DOHH2 (cell line): ENCODE data around the gene AKAP11.

Experiments
- H3F3A ChIP-seq: fragments of 200-600 bp; sonication (generic), shearing (Covaris generic); 2 replicates; pipeline ENCODE4 v1.6.0; 2016; ENCODE audit warnings: antibody characterized with exemption, mild to moderate bottlenecking; ENCODE audit not compliant: control insufficient read depth, insufficient read depth
- H3K27ac ChIP-seq: fragments of 200-600 bp; sonication (generic); 2 replicates; pipeline ENCODE4 v1.5.1; 2014; ENCODE audit warnings: low read depth, mild to moderate bottlenecking, low read length, moderate library complexity
- H3K27me3 ChIP-seq: fragments of 200-600 bp; sonication (generic); 2 replicates; pipeline ENCODE4 v1.6.1; 2014; ENCODE audit warnings: mild to moderate bottlenecking, low read length, mixed read lengths; ENCODE audit not compliant: control insufficient read depth
- H3K36me3 ChIP-seq: fragments of 200-600 bp; sonication (generic); 2 replicates; pipeline ENCODE4 v1.6.1; 2014; ENCODE audit warnings: mild to moderate bottlenecking, low read length, moderate library complexity, mixed read lengths; ENCODE audit not compliant: control insufficient read depth
- H3K4me1 ChIP-seq: fragments of 200-600 bp; sonication (generic); 2 replicates; pipeline ENCODE4 v1.6.1; 2014; ENCODE audit warnings: mild to moderate bottlenecking, low read length, mixed read lengths; ENCODE audit not compliant: control insufficient read depth
- H3K4me2 ChIP-seq: fragments of 200-600 bp; sonication (generic); 2 replicates; pipeline ENCODE4 v1.6.0; 2014; ENCODE audit warnings: mild to moderate bottlenecking, low read length, moderate library complexity
- H3K4me3 ChIP-seq: fragments of 200-600 bp; sonication (generic); 2 replicates; pipeline ENCODE4 v1.5.1; 2014; ENCODE audit warnings: mild to moderate bottlenecking, low read length, mixed read lengths
- H3K79me2 ChIP-seq: fragments of 200-600 bp; sonication (generic); 2 replicates; pipeline ENCODE4 v1.6.1; 2014; ENCODE audit warnings: mild to moderate bottlenecking, low read length, mixed read lengths; ENCODE audit not compliant: control insufficient read depth
- H3K9me2 ChIP-seq: fragments of 200-600 bp; sonication (generic); replicated peaks from 2 replicates; pipeline ENCODE4 v1.6.1; 2014; ENCODE audit warnings: mild to moderate bottlenecking, low read length, mixed read lengths; ENCODE audit not compliant: control insufficient read depth
- H3K9me3 ChIP-seq: fragments of 200-600 bp; sonication (generic); 2 replicates; pipeline ENCODE4 v1.6.1; 2014; ENCODE audit warnings: antibody characterized with exemption, low read length, mixed read lengths; ENCODE audit not compliant: control insufficient read depth, insufficient read depth
- H4K20me1 ChIP-seq: fragments of 200-600 bp; sonication (generic); 2 replicates; pipeline ENCODE4 v1.6.0; 2014; ENCODE audit warnings: low read depth, mild to moderate bottlenecking, antibody characterized with exemption, low read length, moderate library complexity; ENCODE audit not compliant: control insufficient read depth, insufficient read depth
- CTCF ChIP-seq: fragments of 200-600 bp; sonication (generic); IDR thresholded peaks from one replicate; pipeline ENCODE4 v1.5.1; 2014; ENCODE audit warnings: antibody characterized with exemption, mild to moderate bottlenecking, low read depth, low read length; ENCODE audit not compliant: poor library complexity, severe bottlenecking
- EZH2phosphoT487 ChIP-seq: fragments of 200-600 bp; sonication (generic); IDR thresholded peaks from 2 replicates; pipeline ENCODE4 v1.6.1; 2017; ENCODE audit warnings: borderline replicate concordance, mild to moderate bottlenecking, antibody characterized with exemption, low read length, moderate library complexity, mixed read lengths

The AKAP11 gene

GRCh38 chr13:42354241-42355091 lies 82.5 kb downstream of the AKAP11 start:
- H4K20me1 ChIP-seq = no peaks in the 10 kb centered on the region
- TF ChIP-seq CTCF (no peak), EZH2phosphoT487 (no peak)
- no peak overlapping the region for H3K4me3 ChIP-seq
- H3K79me2 ChIP-seq = no peaks in the 10 kb centered on the region
- no peak overlapping the region for H3K4me2 ChIP-seq
- H3F3A ChIP-seq = no peaks in the 10 kb centered on the region
- H3K9me3 ChIP-seq = no peaks in the 10 kb centered on the region
- H3K27ac ChIP-seq = no peak overlapping the region
- H3K36me3 ChIP-seq = no peaks in the 10 kb centered on the region
- no peaks in the 10 kb centered on the region for H3K27me3 ChIP-seq
- H3K9me2 ChIP-seq = no peaks in the 10 kb centered on the region
- H3K4me1 ChIP-seq = no peaks in the 10 kb centered on the region

GRCh38 chr13:42355092-42355485 lies 83.1 kb downstream of the AKAP11 start:
- H3K4me1 ChIP-seq = no peaks in the 10 kb centered on the region
- H4K20me1 ChIP-seq = no peaks in the 10 kb centered on the region
- no peak overlapping the region for H3K4me3 ChIP-seq
- TF ChIP-seq CTCF (no peak), EZH2phosphoT487 (no peak)
- no peak overlapping the region for H3K4me2 ChIP-seq
- H3K36me3 ChIP-seq = no peaks in the 10 kb centered on the region
- H3F3A ChIP-seq = no peaks in the 10 kb centered on the region
- no peaks in the 10 kb centered on the region for H3K9me2 ChIP-seq
- H3K27ac ChIP-seq = no peak overlapping the region
- no peaks in the 10 kb centered on the region for H3K9me3 ChIP-seq
- no peaks in the 10 kb centered on the region for H3K79me2 ChIP-seq
- no peaks in the 10 kb centered on the region for H3K27me3 ChIP-seq

- Histone ChIP-seq H3K27me3 (no peaks in the 10 kb centered on the region), H3K9me2 (no peaks in the 10 kb centered on the region), H3F3A (no peaks in the 10 kb centered on the region), H3K27ac (no peak overlapping the region), H4K20me1 (no peaks in the 10 kb centered on the region), H3K79me2 (no peaks in the 10 kb centered on the region), H3K36me3 (no peaks in the 10 kb centered on the region), H3K4me3 (no peak overlapping the region), H3K4me1 (no peaks in the 10 kb centered on the region), H3K9me3 (no peaks in the 10 kb centered on the region), H3K4me2 (no peak overlapping the region)
- TF ChIP-seq EZH2phosphoT487 (no peak), CTCF (no peak)
These were observed 83.7 kb downstream of the AKAP11 start for GRCh38 chr13:42355491-42356183.
